GM12891 (cell line): ENCODE data around the gene DDIT3.

Experiments used
- DNase-seq: peaks from one replicate; pipeline ENCODE4 v3.0.0; 2011; ENCODE audit warnings: low spot score; ENCODE audit not compliant: insufficient read length
- FAIRE-seq: peaks from 2 replicates; lab custom pipeline; 2011; peaks lifted over from hg19 to GRCh38; lab: Jason Lieb, UNC
- PAX5 ChIP-seq: IDR thresholded peaks from 2 replicates; pipeline ENCODE4 v1.6.1; 2011; ENCODE audit warnings: low read length, moderate library complexity, mild to moderate bottlenecking; ENCODE audit not compliant: insufficient read depth, severe bottlenecking
- POLR2A ChIP-seq: IDR thresholded peaks from 2 replicates; pipeline ENCODE4 v1.6.1; 2011; ENCODE audit warnings: low read depth, low read length, control low read depth
- POLR2AphosphoS5 ChIP-seq: IDR thresholded peaks from 2 replicates; pipeline ENCODE4 v1.6.1; 2011; ENCODE audit warnings: low read depth, low read length, control low read depth
- POU2F2 ChIP-seq: IDR thresholded peaks from 2 replicates; pipeline ENCODE4 v1.6.1; 2011; ENCODE audit warnings: low read depth, mild to moderate bottlenecking, control low read depth, low read length, moderate library complexity
- SPI1 ChIP-seq: IDR thresholded peaks from 2 replicates; pipeline ENCODE4 v1.6.1; 2011; ENCODE audit warnings: low read depth, low read length, control low read depth
- TAF1 ChIP-seq: IDR thresholded peaks from 2 replicates; pipeline ENCODE4 v1.6.1; 2011; ENCODE audit warnings: low read depth, low read length, control low read depth

DDIT3 gene

DNA sequence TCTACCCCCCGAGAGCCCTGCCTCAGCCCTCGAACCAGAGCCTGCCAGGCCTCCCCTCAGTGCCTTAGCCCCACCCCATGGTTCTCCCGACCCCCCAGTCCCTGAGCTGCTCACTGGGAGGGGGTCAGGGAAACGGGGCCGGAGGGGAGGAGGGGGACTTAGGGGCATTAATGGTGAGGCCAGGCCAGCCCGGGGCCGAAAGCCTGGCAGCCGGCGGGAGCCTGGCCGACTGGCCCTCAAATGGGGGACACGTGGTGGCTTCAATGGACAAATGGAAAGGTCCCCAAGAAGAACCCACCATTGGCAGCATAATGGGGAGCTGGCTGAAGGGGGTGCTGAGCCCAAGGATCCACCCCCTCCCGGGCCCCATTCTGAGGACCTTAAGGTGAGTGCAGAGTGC lies 7.9 kb upstream of the DDIT3 start:
- no peak for TF ChIP-seq POU2F2
- no peak for FAIRE-seq
- DNase-seq: no peak

DNA sequence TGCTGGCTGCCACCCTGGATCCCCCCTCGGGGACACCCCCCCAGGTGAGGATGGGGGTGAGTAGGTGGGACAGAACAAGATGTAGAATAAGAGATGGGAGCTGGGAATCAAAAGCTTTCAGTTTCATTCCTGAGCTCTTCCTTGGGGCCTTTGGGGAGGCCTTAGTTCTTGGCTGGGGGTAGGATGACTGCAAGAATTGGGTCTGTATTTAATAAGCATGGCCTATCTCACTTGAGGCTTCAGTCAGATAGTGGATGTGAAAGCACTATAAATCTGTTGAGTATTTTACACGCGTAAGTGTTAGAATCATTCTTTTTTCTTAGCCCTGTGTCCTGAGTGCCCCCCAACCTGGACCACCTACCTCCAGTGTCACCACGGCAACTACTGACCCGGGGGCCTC lies 6.9 kb upstream of the DDIT3 start:
- TF ChIP-seq TAF1 (no peak), PAX5 (no peak), POU2F2 (no peak), POLR2A (no peak), SPI1 (no peak), POLR2AphosphoS5 (no peak)
- DNase-seq: no peak
- FAIRE-seq: no peak

DNA sequence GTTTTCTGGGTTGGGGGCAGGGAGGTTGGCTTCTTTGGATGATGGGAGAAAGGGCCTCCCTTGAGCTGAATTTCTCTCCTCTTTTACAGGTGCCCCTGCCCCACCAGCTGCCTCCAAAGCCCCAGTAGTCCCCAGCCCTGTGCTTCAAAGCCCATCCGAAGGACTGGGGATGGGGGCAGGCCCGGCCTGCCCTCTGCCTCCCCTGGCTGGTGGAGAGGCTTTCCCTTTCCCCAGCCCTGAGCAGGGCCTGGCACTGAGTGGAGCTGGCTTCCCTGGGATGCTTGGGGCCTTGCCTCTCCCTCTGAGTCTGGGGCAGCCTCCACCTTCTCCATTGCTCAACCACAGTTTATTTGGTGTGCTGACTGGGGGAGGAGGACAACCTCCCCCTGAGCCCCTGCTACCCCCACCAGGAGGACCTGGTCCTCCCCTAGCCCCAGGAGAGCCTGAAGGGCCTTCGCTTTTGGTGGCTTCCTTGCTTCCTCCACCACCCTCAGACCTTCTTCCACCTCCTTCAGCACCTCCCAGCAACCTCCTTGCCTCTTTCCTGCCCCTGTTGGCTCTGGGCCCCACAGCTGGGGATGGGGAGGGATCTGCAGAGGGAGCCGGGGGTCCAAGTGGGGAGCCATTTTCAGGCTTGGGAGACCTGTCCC lies 6.3 kb upstream of the DDIT3 start:
- no peak for TF ChIP-seq POLR2A
- no peak for TF ChIP-seq SPI1
- no peak for TF ChIP-seq TAF1
- TF ChIP-seq POU2F2: no peak
- no peak; the same call in 1 of the 2 replicates for TF ChIP-seq POLR2AphosphoS5
- no peak for TF ChIP-seq PAX5
- FAIRE-seq (no peak), DNase-seq (no peak)

DNA sequence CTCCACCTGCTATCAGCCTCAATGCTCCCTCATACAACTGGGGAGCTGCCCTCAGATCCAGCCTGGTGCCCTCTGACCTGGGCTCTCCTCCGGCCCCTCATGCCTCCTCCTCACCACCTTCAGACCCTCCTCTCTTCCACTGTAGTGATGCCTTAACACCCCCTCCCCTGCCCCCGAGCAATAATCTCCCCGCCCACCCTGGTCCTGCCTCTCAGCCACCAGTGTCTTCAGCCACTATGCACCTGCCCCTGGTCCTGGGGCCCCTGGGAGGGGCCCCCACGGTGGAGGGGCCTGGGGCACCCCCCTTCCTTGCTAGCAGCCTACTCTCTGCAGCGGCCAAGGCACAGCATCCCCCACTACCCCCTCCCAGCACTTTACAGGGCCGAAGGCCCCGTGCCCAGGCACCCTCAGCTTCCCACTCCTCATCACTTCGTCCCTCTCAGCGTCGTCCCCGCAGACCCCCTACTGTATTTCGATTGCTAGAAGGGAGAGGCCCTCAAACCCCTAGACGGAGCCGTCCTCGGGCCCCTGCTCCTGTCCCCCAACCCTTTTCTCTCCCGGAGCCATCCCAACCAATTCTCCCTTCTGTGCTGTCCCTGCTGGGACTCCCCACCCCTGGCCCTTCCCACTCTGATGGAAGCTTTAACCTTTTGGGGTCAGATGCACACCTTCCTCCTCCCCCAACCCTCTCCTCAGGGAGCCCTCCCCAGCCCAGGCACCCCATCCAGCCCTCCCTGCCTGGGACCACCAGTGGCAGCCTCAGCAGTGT lies 5.5 kb upstream of the DDIT3 start:
- TF ChIP-seq SPI1 (no peak), POLR2AphosphoS5 (no peak), POLR2A (no peak), PAX5 (no peak), TAF1 (no peak), POU2F2 (no peak)
- FAIRE-seq: no peak
- no peak for DNase-seq

DNA sequence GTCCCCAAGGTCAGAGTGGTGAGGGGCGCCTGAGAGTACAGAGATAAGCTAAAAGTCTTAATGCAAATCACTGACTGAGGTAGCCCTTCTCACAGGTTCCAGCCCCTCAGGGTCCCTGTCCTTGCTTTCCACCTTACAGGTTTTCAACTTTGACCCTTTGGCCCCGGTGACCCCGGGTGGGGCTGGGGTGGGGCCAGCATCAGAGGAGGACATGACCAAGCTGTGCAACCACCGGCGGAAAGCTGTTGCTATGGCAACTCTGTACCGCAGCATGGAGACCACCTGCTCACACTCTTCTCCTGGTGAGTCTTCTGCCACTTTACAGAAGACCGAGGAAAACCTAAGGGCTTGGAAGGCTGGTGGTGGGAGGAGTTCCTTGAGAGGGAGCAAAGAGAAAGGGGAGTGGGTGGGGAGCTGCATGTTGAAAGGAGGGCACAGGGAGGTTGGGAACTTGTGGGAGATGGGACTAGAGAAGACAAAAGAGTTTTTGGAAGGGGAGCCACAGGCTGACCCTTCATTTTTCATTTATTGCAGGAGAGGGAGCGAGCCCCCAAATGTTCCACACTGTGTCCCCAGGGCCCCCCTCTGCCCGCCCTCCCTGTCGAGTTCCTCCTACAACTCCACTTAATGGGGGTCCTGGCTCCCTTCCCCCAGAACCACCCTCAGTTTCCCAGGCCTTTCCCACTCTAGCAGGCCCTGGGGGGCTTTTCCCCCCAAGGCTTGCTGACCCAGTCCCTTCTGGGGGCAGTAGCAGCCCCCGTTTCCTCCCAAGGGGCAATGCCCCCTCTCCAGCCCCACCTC lies 4.7 kb upstream of the DDIT3 start:
- no peak for FAIRE-seq
- DNase-seq: no peak

DNA sequence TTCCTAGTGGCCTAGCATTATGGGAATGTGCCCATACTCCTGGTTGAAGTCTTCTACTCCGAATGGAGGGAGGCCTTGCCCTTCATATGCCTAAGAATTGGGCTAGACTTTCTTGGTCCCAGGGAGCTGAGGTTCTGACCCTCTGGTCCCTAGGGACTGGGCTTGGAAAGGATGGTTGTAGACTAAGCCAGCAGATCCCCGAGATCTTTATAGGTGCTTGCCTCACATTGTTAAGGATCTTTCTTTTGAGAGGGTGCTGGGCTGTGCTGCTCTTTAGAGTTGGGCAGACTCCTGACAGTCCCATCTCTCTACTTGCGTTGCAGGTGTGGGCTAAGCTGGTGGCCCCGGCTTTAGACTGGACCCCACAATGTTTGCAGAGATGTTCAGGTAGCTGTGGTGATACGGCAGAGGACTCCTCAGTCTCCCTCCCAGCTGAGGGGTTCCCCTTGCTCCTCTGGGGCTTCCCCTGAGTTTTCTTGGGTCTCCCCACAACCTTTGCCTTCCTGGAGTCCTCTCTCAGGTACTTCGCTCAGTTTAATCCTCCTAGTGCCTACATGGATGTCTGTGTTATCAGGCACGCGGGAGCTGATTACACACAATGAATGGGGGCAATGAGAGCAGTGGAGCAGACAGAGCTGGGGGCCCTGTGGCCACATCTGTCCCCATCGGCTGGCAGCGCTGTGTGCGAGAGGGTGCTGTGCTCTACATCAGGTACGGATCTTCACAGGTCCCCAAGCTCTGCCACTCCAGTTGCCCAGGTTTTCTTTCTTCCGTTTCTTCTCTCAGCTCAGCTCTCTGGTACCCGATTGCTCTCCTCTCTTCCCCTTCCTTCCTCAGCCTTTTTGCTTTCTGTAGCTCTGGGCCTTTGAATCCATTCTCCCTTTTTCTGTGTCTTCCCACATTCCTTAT lies 3.6 kb upstream of the DDIT3 start:
- no peak for DNase-seq
- TF ChIP-seq POLR2AphosphoS5: no peak
- no peak for TF ChIP-seq POLR2A
- TF ChIP-seq TAF1: no peak
- no peak for TF ChIP-seq PAX5
- FAIRE-seq: peak; percentile 33

More for the DNA sequence above, 4.7 kb upstream of the DDIT3 start:
- no peak for TF ChIP-seq TAF1
- no peak for TF ChIP-seq POU2F2
- TF ChIP-seq POLR2A: no peak

DNA sequence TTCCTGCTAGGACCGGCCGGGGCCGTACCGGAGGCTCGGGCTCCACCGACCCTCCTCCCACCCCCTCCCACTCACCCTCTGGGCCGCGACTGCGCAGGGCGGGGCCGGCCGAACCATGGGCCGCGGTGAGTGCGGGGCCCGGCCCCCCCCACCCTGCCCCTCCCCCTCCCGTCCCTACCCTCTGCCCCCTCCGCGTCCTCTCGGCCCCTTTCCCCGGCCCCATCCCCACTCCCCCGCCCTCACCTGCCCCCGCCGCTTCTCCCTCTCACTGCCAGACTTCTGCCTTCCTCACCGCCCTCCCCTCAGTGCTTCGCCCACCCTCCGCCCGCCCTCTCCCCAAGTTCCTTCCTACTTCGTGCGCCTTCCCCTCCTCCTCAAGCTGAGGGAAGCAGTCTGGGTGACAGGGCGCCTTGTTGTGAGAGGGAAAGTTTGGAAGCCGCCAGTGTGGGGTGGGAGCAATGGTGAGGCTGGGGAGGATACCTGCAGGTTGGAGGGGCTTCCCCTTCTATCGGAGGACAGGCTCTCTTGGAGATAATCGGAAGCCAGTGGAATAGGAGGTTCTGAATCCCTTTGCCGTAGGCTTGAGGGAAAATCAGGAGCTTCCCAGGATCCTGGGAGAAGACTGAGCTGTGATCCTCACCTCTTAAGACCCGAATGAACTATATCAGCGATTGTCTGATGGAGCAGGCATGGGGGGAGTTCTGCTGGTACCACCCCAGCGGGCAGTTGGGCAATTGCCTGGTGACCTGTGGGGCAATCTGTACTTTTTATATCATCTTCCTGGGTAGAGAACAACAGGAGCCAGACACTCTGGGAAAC lies 2.8 kb upstream of the DDIT3 start:
- peak; percentile 43 for FAIRE-seq
- no peak for DNase-seq
- TF ChIP-seq TAF1 (no peak), SPI1 (0 out of 2 replicates have a peak, but pooled peaks have one; percentile 10)

DNA sequence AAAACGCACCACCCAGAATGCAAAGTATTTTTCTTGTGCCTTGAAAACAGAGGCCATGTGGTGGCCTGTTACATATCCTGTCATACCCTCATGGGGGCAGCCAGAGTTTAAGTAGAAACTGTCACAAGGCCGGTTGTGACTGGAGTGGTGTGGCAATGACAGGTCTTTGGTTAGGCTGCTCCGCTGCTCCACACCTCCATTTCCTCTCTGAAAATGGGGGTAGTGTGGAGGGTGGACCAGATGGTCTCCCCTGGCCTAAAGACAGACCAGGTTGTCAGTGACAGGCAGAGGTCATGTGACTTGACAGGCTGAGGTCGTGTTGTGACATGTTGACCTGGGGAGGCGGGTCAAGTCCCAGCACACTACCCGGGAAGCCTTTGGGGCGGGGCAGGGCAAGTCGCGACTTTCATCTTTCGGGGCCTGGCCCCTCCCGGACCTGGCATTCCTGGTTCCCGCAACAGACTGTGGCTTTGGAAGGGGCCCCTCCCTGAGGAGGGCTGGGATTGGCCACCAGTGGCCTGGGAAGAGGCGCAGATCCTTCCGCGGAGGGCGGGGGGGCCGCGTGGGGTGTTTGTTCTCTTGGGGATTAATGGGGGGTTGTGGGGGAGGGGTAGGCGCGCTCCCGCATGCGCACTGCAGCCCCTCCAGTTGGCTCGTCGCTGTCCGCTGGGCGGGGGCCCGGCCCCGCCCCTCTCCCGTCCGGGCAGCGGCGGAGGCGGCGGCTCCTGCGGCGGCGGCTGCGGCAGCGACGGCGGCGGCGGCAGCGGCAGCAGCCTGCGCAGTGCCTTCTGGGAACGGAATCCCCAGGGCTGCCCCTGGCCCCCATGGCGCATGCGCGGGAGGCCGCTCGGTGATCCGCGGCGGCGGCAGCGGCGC lies 1.9 kb upstream of the DDIT3 start, which contains the start of gene MBD6:
Gene MBD6 (plus strand): TSS at position 814 of the 876 bp plus-strand sequence. CDS start 1,480 bp downstream, outside the sequence.
- DNase-seq: peak; percentile 98
- FAIRE-seq: peak; percentile 93
- TF ChIP-seq POU2F2: no peak
- peak; percentile 64; the same call in 1 of the 2 replicates for TF ChIP-seq POLR2A
- peak; percentile 72 for TF ChIP-seq PAX5
- TF ChIP-seq SPI1: peak; percentile 43; the same call in 1 of the 2 replicates
- peak; percentile 72; the same call in 1 of the 2 replicates for TF ChIP-seq POLR2AphosphoS5
- peak; percentile 40; the same call in 1 of the 2 replicates for TF ChIP-seq TAF1
